ENCODE results near the gene KRTAP2-3.

DNA sequence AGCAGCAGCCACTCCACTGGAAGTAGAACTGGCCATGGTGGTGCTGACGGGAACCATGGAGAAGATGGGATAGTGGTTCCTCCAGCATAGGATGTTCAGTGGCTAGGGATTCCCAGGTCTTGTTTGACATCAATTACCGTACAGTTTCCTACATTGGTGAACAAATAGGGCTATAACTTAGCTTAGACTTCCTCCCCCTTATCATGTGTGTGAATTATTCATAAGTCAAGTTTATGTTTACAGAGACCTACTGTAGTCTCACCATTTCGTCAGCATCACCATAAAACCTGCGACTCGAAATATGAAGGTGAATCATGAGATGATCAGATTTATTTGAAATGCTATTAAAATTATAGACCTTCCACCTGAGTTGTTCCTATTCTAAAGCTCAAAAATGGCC lies 1.2 kb downstream of the KRTAP2-3 start:
- TF ChIP-seq POLR2AphosphoS5 (IDR thresholded peaks at IDR 0.05) (no peak), EP300 (IDR thresholded peaks at IDR 0.05) (no peak), POLR2A (IDR thresholded peaks at IDR 0.05; ENCODE audit: low read depth) (no peak)
- TF ChIP-seq, protein P1, sequence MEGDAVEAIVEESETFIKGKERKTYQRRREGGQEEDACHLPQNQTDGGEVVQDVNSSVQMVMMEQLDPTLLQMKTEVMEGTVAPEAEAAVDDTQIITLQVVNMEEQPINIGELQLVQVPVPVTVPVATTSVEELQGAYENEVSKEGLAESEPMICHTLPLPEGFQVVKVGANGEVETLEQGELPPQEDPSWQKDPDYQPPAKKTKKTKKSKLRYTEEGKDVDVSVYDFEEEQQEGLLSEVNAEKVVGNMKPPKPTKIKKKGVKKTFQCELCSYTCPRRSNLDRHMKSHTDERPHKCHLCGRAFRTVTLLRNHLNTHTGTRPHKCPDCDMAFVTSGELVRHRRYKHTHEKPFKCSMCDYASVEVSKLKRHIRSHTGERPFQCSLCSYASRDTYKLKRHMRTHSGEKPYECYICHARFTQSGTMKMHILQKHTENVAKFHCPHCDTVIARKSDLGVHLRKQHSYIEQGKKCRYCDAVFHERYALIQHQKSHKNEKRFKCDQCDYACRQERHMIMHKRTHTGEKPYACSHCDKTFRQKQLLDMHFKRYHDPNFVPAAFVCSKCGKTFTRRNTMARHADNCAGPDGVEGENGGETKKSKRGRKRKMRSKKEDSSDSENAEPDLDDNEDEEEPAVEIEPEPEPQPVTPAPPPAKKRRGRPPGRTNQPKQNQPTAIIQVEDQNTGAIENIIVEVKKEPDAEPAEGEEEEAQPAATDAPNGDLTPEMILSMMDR (IDR thresholded peaks at IDR 0.05) = no peak
